ENCODE data around the gene C1orf232. TPM values are rescaled to one million over a fixed set of nuclear protein-coding genes. Genes with fewer than 3 reads are reported as not detected.

The C1orf232 gene
- total and polyA plus RNA-seq, 2 experiments from 2014 or later = not detected

GRCh38 chr1:26132834-26133167, 36.0 kb downstream of the C1orf232 start:
- ATAC-seq = no peak
- H3K4me3 Mint-ChIP-seq = no peak overlapping the region

More at GRCh38 chr1:26132834-26133167, 36.0 kb downstream of the C1orf232 start:
- Histone ChIP-seq H3K4me3 (no peak overlapping the region), H3K27me3 (ENCODE audit: insufficient read depth) (no peaks in the 10 kb centered on the region), H3K4me1 (ENCODE audit: insufficient read depth) (no peaks in the 10 kb centered on the region), H3K79me2 (replicated peaks; ENCODE audit: insufficient read depth) (no peaks in the 10 kb centered on the region), H3K36me3 (ENCODE audit: insufficient read depth) (no peaks in the 10 kb centered on the region), H4K20me1 (replicated peaks; ENCODE audit: insufficient read depth) (no peaks in the 10 kb centered on the region), H3F3A (replicated peaks; ENCODE audit: low read depth) (no peaks in the 10 kb centered on the region), H3K27ac (ENCODE audit: low read depth) (no peak overlapping the region), H3K4me2 (no peak overlapping the region), H2AFZ (no peak overlapping the region), H3K9me2 (ENCODE audit: insufficient read depth) (no peaks in the 10 kb centered on the region)
- Mint-ChIP-seq H3K4me1 (no peaks in the 10 kb centered on the region; the same call in 2 of the 3 replicates), H3K36me3 (ENCODE audit: low read depth) (no peaks in the 10 kb centered on the region), H3K27me3 (ENCODE audit: insufficient read depth, low read depth, poor library complexity) (no peaks in the 10 kb centered on the region), H3K9me3 (no peaks in the 10 kb centered on the region; the same call in 2 of the 3 replicates), H3K27ac (no peak overlapping the region)
- TF ChIP-seq, protein P1, sequence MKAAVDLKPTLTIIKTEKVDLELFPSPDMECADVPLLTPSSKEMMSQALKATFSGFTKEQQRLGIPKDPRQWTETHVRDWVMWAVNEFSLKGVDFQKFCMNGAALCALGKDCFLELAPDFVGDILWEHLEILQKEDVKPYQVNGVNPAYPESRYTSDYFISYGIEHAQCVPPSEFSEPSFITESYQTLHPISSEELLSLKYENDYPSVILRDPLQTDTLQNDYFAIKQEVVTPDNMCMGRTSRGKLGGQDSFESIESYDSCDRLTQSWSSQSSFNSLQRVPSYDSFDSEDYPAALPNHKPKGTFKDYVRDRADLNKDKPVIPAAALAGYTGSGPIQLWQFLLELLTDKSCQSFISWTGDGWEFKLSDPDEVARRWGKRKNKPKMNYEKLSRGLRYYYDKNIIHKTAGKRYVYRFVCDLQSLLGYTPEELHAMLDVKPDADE (IDR thresholded peaks at IDR 0.05) = no peak
- no peak for TF ChIP-seq CREB1 (CRISPR knock-in tag; IDR thresholded peaks at IDR 0.05; ENCODE audit: low read depth)
- no peak for TF ChIP-seq POLR2AphosphoS5 (IDR thresholded peaks at IDR 0.05; ENCODE audit: low read depth)
- TF ChIP-seq JUNB (IDR thresholded peaks at IDR 0.05; ENCODE audit: unreplicated experiment) = no peak
- TF ChIP-seq NANOG (IDR thresholded peaks at IDR 0.05; ENCODE audit: borderline replicate concordance) = no peak
- TF ChIP-seq EZH2phosphoT487 (IDR thresholded peaks at IDR 0.05; ENCODE audit: unreplicated experiment) = no peak
- TF ChIP-seq, protein P2, sequence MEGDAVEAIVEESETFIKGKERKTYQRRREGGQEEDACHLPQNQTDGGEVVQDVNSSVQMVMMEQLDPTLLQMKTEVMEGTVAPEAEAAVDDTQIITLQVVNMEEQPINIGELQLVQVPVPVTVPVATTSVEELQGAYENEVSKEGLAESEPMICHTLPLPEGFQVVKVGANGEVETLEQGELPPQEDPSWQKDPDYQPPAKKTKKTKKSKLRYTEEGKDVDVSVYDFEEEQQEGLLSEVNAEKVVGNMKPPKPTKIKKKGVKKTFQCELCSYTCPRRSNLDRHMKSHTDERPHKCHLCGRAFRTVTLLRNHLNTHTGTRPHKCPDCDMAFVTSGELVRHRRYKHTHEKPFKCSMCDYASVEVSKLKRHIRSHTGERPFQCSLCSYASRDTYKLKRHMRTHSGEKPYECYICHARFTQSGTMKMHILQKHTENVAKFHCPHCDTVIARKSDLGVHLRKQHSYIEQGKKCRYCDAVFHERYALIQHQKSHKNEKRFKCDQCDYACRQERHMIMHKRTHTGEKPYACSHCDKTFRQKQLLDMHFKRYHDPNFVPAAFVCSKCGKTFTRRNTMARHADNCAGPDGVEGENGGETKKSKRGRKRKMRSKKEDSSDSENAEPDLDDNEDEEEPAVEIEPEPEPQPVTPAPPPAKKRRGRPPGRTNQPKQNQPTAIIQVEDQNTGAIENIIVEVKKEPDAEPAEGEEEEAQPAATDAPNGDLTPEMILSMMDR (conservative IDR thresholded peaks at IDR 0.05; ENCODE audit: low read depth in 2 of 2) = no peak
- TF ChIP-seq ZNF331 (CRISPR knock-in tag; IDR thresholded peaks at IDR 0.05; ENCODE audit: low read depth) = no peak
- no peak for TF ChIP-seq ZNF462 (CRISPR knock-in tag; IDR thresholded peaks at IDR 0.05)
- no peak for TF ChIP-seq EZH2 (IDR thresholded peaks at IDR 0.05; ENCODE audit: low read depth, unreplicated experiment)
- TF ChIP-seq, protein P3, sequence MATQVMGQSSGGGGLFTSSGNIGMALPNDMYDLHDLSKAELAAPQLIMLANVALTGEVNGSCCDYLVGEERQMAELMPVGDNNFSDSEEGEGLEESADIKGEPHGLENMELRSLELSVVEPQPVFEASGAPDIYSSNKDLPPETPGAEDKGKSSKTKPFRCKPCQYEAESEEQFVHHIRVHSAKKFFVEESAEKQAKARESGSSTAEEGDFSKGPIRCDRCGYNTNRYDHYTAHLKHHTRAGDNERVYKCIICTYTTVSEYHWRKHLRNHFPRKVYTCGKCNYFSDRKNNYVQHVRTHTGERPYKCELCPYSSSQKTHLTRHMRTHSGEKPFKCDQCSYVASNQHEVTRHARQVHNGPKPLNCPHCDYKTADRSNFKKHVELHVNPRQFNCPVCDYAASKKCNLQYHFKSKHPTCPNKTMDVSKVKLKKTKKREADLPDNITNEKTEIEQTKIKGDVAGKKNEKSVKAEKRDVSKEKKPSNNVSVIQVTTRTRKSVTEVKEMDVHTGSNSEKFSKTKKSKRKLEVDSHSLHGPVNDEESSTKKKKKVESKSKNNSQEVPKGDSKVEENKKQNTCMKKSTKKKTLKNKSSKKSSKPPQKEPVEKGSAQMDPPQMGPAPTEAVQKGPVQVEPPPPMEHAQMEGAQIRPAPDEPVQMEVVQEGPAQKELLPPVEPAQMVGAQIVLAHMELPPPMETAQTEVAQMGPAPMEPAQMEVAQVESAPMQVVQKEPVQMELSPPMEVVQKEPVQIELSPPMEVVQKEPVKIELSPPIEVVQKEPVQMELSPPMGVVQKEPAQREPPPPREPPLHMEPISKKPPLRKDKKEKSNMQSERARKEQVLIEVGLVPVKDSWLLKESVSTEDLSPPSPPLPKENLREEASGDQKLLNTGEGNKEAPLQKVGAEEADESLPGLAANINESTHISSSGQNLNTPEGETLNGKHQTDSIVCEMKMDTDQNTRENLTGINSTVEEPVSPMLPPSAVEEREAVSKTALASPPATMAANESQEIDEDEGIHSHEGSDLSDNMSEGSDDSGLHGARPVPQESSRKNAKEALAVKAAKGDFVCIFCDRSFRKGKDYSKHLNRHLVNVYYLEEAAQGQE (IDR thresholded peaks at IDR 0.05; ENCODE audit: unreplicated experiment) = no peak
- TF ChIP-seq STAT1 (IDR thresholded peaks at IDR 0.05; ENCODE audit: unreplicated experiment) = no peak
- TF ChIP-seq ZNF114 (CRISPR knock-in tag; IDR thresholded peaks at IDR 0.05) = no peak
- DNase-seq (ENCODE audit: low spot score) = no peak
